ENCODE measurements around the gene COL16A1.

COL16A1 gene

DNA sequence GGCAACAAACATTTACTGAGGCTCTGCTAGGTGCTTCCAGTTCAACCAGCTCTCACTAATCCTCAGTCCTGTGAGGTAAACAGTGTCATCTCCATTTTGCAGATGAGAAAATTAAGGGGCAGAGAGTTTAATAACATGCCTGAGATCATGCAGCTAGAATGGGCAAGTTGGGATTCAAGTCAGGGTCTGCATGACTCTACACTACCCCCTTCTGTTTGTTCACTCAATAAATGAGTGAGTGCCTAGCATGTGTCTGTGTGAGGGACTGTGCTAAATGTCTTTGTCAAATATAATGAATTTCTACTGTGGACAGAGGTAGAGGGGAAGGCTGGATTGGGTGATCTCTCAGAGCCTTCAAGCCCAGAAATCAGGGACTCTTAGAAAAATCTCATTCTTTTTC is 63.6 kb downstream of the COL16A1 start:
- no peak for DNase-seq (ENCODE audit: low read depth, low spot score)
- Histone ChIP-seq H3K4me3 (ENCODE audit: low read length) (no peak overlapping the region), H3K9me3 (ENCODE audit: control insufficient read depth, insufficient read depth, low read length) (no peaks in the 10 kb centered on the region), H3K4me1 (ENCODE audit: control insufficient read depth, insufficient read depth, low read length) (peaks cover 3% of the 10 kb centered on the region; the same call in 1 of the 2 replicates), H3K27ac (ENCODE audit: low read length) (no peak overlapping the region), H3K27me3 (ENCODE audit: control insufficient read depth, insufficient read depth, low read length) (no peaks in the 10 kb centered on the region), H3K36me3 (ENCODE audit: control insufficient read depth, insufficient read depth, low read length) (no peaks in the 10 kb centered on the region)

DNA sequence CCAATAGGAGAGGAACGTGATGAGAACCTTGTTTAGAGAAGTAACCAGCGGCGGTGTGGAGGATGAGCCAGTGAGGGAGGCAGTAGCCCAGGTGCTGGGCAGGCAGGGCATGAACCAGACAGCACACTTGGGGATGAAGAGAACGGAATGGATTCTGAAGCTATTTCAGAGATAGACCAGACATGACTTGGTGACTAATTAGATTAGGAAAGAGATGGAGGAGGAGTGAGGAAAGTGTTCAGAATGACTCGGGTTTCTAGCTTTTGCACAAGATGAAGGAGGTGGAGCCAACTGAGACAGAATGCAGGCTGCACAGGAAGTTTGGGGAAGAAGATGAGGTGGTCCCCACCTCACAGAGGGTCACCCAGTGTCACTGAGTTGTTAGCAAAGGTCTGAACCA is 64.3 kb downstream of the COL16A1 start:
- peaks cover 3% of the 10 kb centered on the region; the same call in 1 of the 2 replicates for H3K4me1 ChIP-seq (ENCODE audit: control insufficient read depth, insufficient read depth, low read length)
- peaks cover 5% of the 10 kb centered on the region; the same call in 1 of the 2 replicates for H3K36me3 ChIP-seq (ENCODE audit: control insufficient read depth, insufficient read depth, low read length)
- no peaks in the 10 kb centered on the region for H3K27me3 ChIP-seq (ENCODE audit: control insufficient read depth, insufficient read depth, low read length)
- no peak overlapping the region for H3K4me3 ChIP-seq (ENCODE audit: low read length)
- no peaks in the 10 kb centered on the region for H3K9me3 ChIP-seq (ENCODE audit: control insufficient read depth, insufficient read depth, low read length)
- no CpG with 5 or more reads among the region's 5 CpGs for WGBS (ENCODE audit: insufficient coverage, insufficient read length)
- no peak for DNase-seq (ENCODE audit: low read depth, low spot score)
- no peak overlapping the region for H3K27ac ChIP-seq (ENCODE audit: low read length)

DNA sequence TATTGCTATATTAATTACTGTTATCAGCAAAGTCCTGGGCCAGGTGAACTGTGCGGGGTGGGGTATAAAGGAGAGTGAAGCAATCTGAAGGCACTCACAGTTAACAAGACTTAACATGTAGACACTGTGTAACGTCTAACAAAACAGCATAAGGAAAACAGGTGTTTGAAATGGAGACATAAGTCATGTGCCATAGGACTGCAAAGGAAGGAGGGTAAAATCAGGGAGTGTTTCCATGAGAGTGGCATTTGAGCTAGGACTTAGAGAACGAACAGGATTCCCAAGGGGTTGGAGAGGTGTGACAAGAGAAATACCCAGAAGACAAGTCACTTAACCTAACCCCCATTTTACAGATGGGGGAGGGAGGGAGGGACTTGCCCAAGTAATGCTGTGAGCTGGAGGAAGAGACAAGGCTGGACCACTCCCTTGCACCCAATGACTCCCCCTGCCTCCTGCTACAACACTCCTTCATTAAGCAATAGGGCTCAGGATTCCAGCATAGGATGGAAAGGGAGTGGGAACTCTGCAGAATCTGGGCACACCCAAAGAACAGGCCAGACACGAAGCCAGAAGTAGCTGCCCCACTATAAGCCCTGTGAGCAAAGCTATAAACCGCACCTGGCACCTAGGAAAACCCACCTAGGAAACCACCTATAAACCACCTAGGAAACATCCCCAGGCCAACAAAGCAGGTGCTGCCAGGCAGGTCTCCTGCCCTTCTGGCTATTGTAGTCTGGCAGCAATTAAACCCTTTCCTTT is 65.7 kb downstream of the COL16A1 start:
- no peak for DNase-seq (ENCODE audit: low read depth, low spot score)
- H3K27me3 ChIP-seq (ENCODE audit: control insufficient read depth, insufficient read depth, low read length), result no peaks in the 10 kb centered on the region
- no peak overlapping the region for H3K27ac ChIP-seq (ENCODE audit: low read length)
- peaks cover 6% of the 10 kb centered on the region; the same call in 1 of the 2 replicates for H3K36me3 ChIP-seq (ENCODE audit: control insufficient read depth, insufficient read depth, low read length)
- 0 out of 2 replicates have a peak, but pooled peaks cover 3% of the 10 kb centered on the region for H3K4me1 ChIP-seq (ENCODE audit: control insufficient read depth, insufficient read depth, low read length)
- H3K4me3 ChIP-seq (ENCODE audit: low read length), result no peak overlapping the region
- H3K9me3 ChIP-seq (ENCODE audit: control insufficient read depth, insufficient read depth, low read length), result no peaks in the 10 kb centered on the region
- no CpG with 5 or more reads among the region's 5 CpGs for WGBS (ENCODE audit: insufficient coverage, insufficient read length)

DNA sequence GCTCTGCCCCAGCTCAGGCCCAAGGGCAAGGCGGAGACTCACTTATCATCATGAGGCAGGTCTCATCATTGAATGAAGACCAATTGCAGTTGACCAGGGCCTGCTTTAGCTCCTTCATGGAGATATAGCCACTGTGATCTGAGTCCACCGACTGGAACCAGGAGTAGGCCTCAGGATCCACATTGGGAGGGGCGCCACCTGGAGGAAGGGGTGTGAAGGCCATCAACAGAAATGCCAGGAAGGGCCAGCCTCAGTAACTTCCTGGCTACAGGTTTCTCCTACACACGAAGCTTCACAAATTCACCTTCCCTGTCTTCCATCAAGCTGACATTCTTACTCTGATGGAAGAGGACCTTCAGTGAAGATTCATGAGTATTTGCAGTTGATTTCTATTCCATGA is 70.7 kb downstream of the COL16A1 start:
- Histone ChIP-seq H3K4me3 (ENCODE audit: low read length) (no peak overlapping the region), H3K27me3 (ENCODE audit: control insufficient read depth, insufficient read depth, low read length) (no peaks in the 10 kb centered on the region), H3K27ac (ENCODE audit: low read length) (no peak overlapping the region), H3K4me1 (ENCODE audit: control insufficient read depth, insufficient read depth, low read length) (no peaks in the 10 kb centered on the region), H3K9me3 (ENCODE audit: control insufficient read depth, insufficient read depth, low read length) (no peaks in the 10 kb centered on the region), H3K36me3 (ENCODE audit: control insufficient read depth, insufficient read depth, low read length) (peaks cover 24% of the 10 kb centered on the region; the same call in 1 of the 2 replicates)
- no CpG with 5 or more reads among the region's 4 CpGs for whole genome bisulfite sequencing (ENCODE audit: insufficient coverage, insufficient read length)
- DNase-seq (ENCODE audit: low read depth, low spot score), result no peak

DNA sequence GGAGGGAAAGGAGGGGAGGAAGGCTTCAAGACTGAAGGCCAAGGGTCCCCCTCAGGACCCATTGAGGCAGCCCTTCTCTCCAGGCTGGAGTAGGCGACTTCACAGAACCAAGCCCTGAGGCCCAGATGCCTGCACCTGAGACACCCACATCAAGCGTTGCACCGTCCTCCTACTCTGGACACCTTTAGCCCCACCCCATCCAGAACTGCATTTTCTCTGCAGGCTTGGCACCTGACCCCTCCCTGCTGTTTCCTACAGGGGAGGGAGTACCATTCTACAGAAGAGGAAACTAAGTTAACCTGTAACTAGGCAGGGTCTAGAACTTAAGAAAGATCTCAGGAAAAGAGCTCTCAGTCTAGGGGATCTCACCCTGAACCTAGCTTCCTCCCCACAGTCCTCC is 71.2 kb downstream of the COL16A1 start:
- no peak for DNase-seq (ENCODE audit: low read depth, low spot score)
- Histone ChIP-seq H3K36me3 (ENCODE audit: control insufficient read depth, insufficient read depth, low read length) (peaks cover 25% of the 10 kb centered on the region; the same call in 1 of the 2 replicates), H3K4me1 (ENCODE audit: control insufficient read depth, insufficient read depth, low read length) (no peaks in the 10 kb centered on the region), H3K27ac (ENCODE audit: low read length) (no peak overlapping the region), H3K4me3 (ENCODE audit: low read length) (no peak overlapping the region), H3K9me3 (ENCODE audit: control insufficient read depth, insufficient read depth, low read length) (no peaks in the 10 kb centered on the region), H3K27me3 (ENCODE audit: control insufficient read depth, insufficient read depth, low read length) (no peaks in the 10 kb centered on the region)
- WGBS (ENCODE audit: insufficient coverage, insufficient read length), result no CpG with 5 or more reads among the region's 3 CpGs

DNA sequence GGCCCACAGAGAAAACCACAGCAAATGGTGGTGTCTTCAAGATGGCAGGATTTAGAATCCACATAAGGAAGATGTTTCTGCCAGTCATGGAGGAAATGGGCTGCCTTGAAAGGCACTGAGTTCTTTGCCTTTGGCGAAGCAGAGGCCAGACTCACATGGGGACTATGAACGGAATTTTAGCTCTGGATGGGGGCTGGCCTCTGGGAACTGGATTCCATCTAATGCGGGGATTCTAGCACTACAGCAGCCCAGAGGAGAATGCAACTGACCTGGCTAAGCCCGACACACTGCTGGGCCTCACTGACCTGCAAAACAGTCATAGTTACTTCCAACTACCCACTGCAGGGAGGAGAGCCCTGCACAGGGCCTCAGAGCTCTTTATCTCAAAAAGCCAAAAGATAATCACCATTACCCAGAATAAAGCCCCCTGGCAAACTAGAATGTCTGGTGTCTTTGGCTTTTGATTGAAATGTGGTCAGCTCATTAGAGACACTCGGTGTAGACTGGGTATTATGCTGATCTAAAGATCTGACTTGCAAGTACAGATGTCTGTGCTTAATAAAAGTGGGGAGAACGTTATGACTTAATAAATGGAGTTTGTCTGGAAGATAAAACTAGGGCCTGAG is 74.8 kb downstream of the COL16A1 start:
- Histone ChIP-seq H3K4me1 (ENCODE audit: control insufficient read depth, insufficient read depth, low read length) (0 out of 2 replicates have a peak, but pooled peaks cover 2% of the 10 kb centered on the region), H3K4me3 (ENCODE audit: low read length) (no peak overlapping the region), H3K27ac (ENCODE audit: low read length) (no peak overlapping the region), H3K9me3 (ENCODE audit: control insufficient read depth, insufficient read depth, low read length) (no peaks in the 10 kb centered on the region), H3K27me3 (ENCODE audit: control insufficient read depth, insufficient read depth, low read length) (no peaks in the 10 kb centered on the region), H3K36me3 (ENCODE audit: control insufficient read depth, insufficient read depth, low read length) (peaks cover 20% of the 10 kb centered on the region; the same call in 1 of the 2 replicates)
- no CpG with 5 or more reads among the region's 6 CpGs for WGBS (ENCODE audit: insufficient coverage, insufficient read length)
- DNase-seq (ENCODE audit: low read depth, low spot score), result no peak

DNA sequence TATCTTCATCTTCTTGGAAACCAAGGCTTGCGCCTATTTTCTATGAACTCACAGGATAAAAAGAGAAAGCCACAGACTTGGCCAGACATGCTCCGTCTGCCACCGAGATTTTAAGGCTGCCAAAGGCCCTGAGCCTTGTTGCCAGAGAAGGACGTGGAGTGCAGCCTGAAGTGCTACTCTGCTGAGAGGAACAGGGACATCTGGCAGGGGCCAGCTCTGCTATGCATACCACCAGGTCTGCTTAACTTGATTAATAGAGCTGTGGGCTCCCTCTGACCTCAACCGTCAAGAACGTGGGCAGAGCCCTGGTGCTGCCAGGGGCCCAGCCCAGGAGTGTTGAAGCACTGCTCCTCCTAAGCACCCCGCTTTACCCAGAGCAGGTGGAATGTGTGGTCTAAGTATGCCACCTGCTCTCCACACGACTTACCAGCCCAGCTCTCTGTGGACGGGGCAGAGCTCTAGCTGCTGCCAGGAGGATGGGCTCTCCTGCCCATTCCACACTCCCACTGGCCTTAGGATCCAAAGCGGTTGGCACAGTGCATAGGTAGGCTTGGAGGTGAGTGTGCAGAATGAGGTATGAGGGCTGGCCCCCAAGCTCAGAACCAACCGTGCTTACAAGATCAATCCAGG is 75.8 kb downstream of the COL16A1 start:
- Histone ChIP-seq H3K36me3 (ENCODE audit: control insufficient read depth, insufficient read depth, low read length) (peaks cover 19% of the 10 kb centered on the region; the same call in 1 of the 2 replicates), H3K9me3 (ENCODE audit: control insufficient read depth, insufficient read depth, low read length) (no peaks in the 10 kb centered on the region), H3K27ac (ENCODE audit: low read length) (no peak overlapping the region), H3K4me1 (ENCODE audit: control insufficient read depth, insufficient read depth, low read length) (0 out of 2 replicates have a peak, but pooled peaks cover 2% of the 10 kb centered on the region), H3K27me3 (ENCODE audit: control insufficient read depth, insufficient read depth, low read length) (no peaks in the 10 kb centered on the region), H3K4me3 (ENCODE audit: low read length) (no peak overlapping the region)
- DNase-seq (ENCODE audit: low read depth, low spot score), result no peak
- WGBS (ENCODE audit: insufficient coverage, insufficient read length), result no CpG with 5 or more reads among the region's 11 CpGs

DNA sequence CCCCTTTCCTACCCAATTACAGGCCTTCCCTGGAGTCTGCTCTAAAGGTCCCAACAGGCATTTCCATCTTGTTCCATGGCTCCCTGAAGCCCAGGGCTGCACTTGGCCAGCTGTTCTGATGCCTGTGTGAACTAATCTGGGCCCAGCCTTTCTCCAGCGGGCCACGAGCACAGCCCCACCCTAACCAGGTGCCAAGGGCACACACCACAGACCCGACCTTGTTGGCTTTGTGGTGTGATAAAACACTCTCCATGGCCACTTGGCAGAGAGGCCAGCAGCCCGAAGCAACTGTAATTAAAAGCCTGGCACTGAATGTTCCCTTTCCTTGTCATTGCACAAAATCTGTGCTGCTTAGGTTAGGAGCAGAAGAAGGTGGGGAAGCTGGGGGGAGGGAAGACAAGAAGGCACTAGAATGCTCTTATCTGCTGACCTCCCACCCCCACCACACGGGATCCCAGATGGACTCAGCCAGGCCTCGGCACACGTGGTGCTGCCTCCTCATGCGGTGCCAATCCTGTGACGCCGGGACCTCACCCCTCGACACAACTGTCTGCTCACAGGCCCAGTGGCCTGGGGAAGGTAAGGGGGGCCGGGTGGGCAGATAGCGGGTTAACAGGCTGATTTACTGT is 76.4 kb downstream of the COL16A1 start:
- no CpG with 5 or more reads among the region's 13 CpGs for WGBS (ENCODE audit: insufficient coverage, insufficient read length)
- Histone ChIP-seq H3K27me3 (ENCODE audit: control insufficient read depth, insufficient read depth, low read length) (no peaks in the 10 kb centered on the region), H3K27ac (ENCODE audit: low read length) (no peak overlapping the region), H3K9me3 (ENCODE audit: control insufficient read depth, insufficient read depth, low read length) (no peaks in the 10 kb centered on the region), H3K36me3 (ENCODE audit: control insufficient read depth, insufficient read depth, low read length) (peaks cover 16% of the 10 kb centered on the region; the same call in 1 of the 2 replicates), H3K4me3 (ENCODE audit: low read length) (no peak overlapping the region), H3K4me1 (ENCODE audit: control insufficient read depth, insufficient read depth, low read length) (0 out of 2 replicates have a peak, but pooled peaks cover 2% of the 10 kb centered on the region)
- no peak for DNase-seq (ENCODE audit: low read depth, low spot score)

DNA sequence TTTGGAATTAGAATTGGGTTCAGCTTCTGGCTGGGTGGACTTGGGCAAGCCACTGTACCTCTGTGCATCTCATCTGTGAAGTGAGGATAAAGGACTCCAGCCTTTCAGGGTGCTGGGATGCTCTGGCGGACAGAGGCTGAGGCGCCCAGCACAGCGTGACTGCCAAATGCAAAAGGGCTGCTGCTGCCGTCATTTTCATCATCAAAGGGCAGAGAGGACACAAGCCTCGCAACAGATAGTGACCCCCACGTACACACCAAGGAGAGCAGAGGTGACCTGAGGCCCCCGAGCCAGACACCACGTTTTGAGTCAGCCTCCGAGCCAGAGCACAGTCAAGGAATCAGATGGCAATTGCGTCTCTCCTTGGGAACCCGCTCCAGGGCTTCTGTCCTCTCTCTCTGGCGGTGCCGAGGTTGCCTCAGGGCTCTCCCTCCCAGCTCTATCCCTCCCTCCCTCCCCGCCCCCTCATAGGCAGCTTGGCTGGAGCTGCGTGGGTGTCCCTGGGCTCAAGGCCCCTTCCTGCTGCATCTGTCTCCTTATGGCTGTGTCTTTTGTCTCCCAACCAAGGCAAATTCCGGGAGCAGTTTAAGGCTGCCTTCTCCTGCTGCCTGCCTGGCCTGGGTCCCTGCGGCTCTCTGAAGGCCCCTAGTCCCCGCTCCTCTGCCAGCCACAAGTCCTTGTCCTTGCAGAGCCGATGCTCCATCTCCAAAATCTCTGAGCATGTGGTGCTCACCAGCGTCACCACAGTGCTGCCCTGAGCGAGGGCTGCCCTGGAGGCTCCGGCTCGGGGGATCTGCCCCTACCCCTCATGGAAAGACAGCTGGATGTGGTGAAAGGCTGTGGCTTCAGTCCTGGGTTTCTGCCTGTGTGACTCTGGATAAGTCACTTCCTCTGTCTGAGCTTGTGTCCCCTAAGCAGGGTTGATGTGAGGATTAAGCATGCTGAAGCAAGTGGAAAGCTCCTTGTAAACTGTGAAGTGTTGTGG is 77.3 kb downstream of the COL16A1 start:
- Histone ChIP-seq H3K27ac (ENCODE audit: low read length) (no peak overlapping the region), H3K9me3 (ENCODE audit: control insufficient read depth, insufficient read depth, low read length) (no peaks in the 10 kb centered on the region), H3K4me1 (ENCODE audit: control insufficient read depth, insufficient read depth, low read length) (0 out of 2 replicates have a peak, but pooled peaks cover 2% of the 10 kb centered on the region), H3K36me3 (ENCODE audit: control insufficient read depth, insufficient read depth, low read length) (peaks cover 12% of the 10 kb centered on the region; the same call in 1 of the 2 replicates), H3K4me3 (ENCODE audit: low read length) (no peak overlapping the region), H3K27me3 (ENCODE audit: control insufficient read depth, insufficient read depth, low read length) (no peaks in the 10 kb centered on the region)
- WGBS (ENCODE audit: insufficient coverage, insufficient read length), result no CpG with 5 or more reads among the region's 23 CpGs
- DNase-seq (ENCODE audit: low read depth, low spot score), result no peak

All from iPS DF 6.9 (cell line).